Neutrophil (primary cell): ENCODE measurements around the gene UMOD.

Source experiments
- H3K27ac ChIP-seq: fragments of 200-600 bp; sonication (generic); 2 replicates; pipeline ENCODE4 v1.5.1; 2016; ENCODE audit warnings: mild to moderate bottlenecking, moderate library complexity
- H3K27me3 ChIP-seq: fragments of 200-600 bp; sonication (generic); 2 replicates; pipeline ENCODE4 v1.6.0; 2016; ENCODE audit warnings: mild to moderate bottlenecking
- H3K36me3 ChIP-seq: fragments of 200-600 bp; sonication (generic); 2 replicates; pipeline ENCODE4 v1.5.1; 2017
- H3K4me1 ChIP-seq, 2 experiments: fragments of 200-600 bp in 1 of 2; sonication (generic) in 1 of 2; 1 replicate in 1 of 2; 2 replicates in 1 of 2; pipeline versions ENCODE4 v1.5.1 to v1.6.1; 2013 to 2016; ENCODE audit warnings: low read depth in 1 of 2, low read length in 1 of 2, mild to moderate bottlenecking in 1 of 2, moderate library complexity in 1 of 2; ENCODE audit not compliant: control insufficient read depth in 1 of 2, insufficient read depth in 1 of 2
- H3K4me3 ChIP-seq, 2 experiments: fragments of 200-600 bp in 1 of 2; sonication (generic) in 1 of 2; 1 replicate in 1 of 2; 2 replicates in 1 of 2; pipeline ENCODE4 v1.5.1; 2013 to 2016; ENCODE audit warnings: low read depth in 1 of 2, low read length in 1 of 2, mild to moderate bottlenecking in 1 of 2, moderate library complexity in 1 of 2
- H3K9me3 ChIP-seq: fragments of 200-600 bp; sonication (generic); 2 replicates; pipeline ENCODE4 v1.5.1; 2016
- CTCF ChIP-seq: fragments of 200-600 bp; sonication (generic); IDR thresholded peaks from 2 replicates; pipeline ENCODE4 v1.5.1; 2016; ENCODE audit warnings: antibody characterized with exemption

UMOD gene

GRCh38 chr16:20310421-20311395 is 41.8 kb downstream of the UMOD start:
- H3K9me3 ChIP-seq, result no peaks in the 10 kb centered on the region
- no peaks in the 10 kb centered on the region for H3K36me3 ChIP-seq
- H3K4me3 ChIP-seq, result no peak overlapping the region
- no peak overlapping the region for H3K27ac ChIP-seq
- no peaks in the 10 kb centered on the region for H3K27me3 ChIP-seq
- H3K4me1 ChIP-seq, result no peaks in the 10 kb centered on the region
- no peak for TF ChIP-seq CTCF

GRCh38 chr16:20309786-20310185 is 42.7 kb downstream of the UMOD start:
- no peaks in the 10 kb centered on the region for H3K9me3 ChIP-seq
- H3K27ac ChIP-seq, result no peak overlapping the region
- no peaks in the 10 kb centered on the region for H3K27me3 ChIP-seq
- no peaks in the 10 kb centered on the region for H3K36me3 ChIP-seq
- no peak for TF ChIP-seq CTCF
- H3K4me3 ChIP-seq, result no peak overlapping the region
- H3K4me1 ChIP-seq, result no peaks in the 10 kb centered on the region

- Histone ChIP-seq H3K9me3 (no peaks in the 10 kb centered on the region), H3K4me3 (no peak overlapping the region), H3K27me3 (no peaks in the 10 kb centered on the region), H3K4me1 (no peaks in the 10 kb centered on the region), H3K36me3 (no peaks in the 10 kb centered on the region), H3K27ac (no peak overlapping the region)
- no peak for TF ChIP-seq CTCF
Measured at GRCh38 chr16:20308801-20309590, 43.5 kb downstream of the UMOD start.

GRCh38 chr16:20308266-20308665 is 44.2 kb downstream of the UMOD start:
- H3K36me3 ChIP-seq, result no peaks in the 10 kb centered on the region
- H3K4me1 ChIP-seq, result no peaks in the 10 kb centered on the region
- H3K9me3 ChIP-seq, result no peaks in the 10 kb centered on the region
- no peak for TF ChIP-seq CTCF
- H3K27ac ChIP-seq, result no peak overlapping the region
- H3K27me3 ChIP-seq, result no peaks in the 10 kb centered on the region
- no peak overlapping the region for H3K4me3 ChIP-seq

- H3K27me3 ChIP-seq, result no peaks in the 10 kb centered on the region
- TF ChIP-seq CTCF, result no peak
- no peak overlapping the region for H3K4me3 ChIP-seq
- H3K4me1 ChIP-seq, result no peaks in the 10 kb centered on the region
- no peaks in the 10 kb centered on the region for H3K9me3 ChIP-seq
- no peak overlapping the region for H3K27ac ChIP-seq
- no peaks in the 10 kb centered on the region for H3K36me3 ChIP-seq
Measured at GRCh38 chr16:20307791-20308190, 44.7 kb downstream of the UMOD start.
